ENCODE measurements around the gene DRC1.

DRC1 gene

DNA sequence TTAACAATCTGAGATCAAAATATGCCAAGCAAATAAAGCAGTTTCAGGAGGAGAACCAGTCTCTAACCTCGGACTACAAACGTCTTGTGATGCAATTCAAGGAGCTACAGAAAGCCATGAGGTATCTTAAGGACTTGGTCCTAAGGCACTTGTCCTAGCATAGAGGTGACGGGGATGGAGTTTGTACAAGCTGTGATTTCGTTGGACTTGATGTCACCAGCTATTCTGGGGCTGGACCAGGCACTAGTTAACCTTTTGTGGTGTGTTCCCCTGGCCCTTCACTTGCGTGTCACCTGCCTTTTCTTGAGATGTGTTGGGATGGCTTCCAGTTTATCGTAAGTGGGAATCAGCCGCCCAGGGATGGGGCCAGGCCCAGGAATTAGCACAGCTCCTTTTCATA, 42.5 kb downstream of the DRC1 start:
- Mint-ChIP-seq H3K9me3 (no peaks in the 10 kb centered on the region), H3K27ac (no peak overlapping the region), H3K4me3 (no peak overlapping the region), H3K36me3 (no peaks in the 10 kb centered on the region), H3K27me3 (peaks cover under 1 to 7% of the 10 kb centered on the region in 2 donors), H3K4me1 (no peaks in the 10 kb centered on the region)
- ATAC-seq (replicated peaks), result no peak
- DNase-seq, result no peak

GRCh38 chr2:26448651-26449050, 46.9 kb downstream of the DRC1 start:
- ATAC-seq (replicated peaks) (no peak), DNase-seq (no peak)
- Mint-ChIP-seq H3K4me3 (no peak overlapping the region), H3K27me3 (peaks cover 11 to 12% of the 10 kb centered on the region in 2 donors), H3K4me1 (no peaks in the 10 kb centered on the region), H3K36me3 (no peaks in the 10 kb centered on the region), H3K27ac (no peak overlapping the region), H3K9me3 (peaks cover 0 to 5% of the 10 kb centered on the region in 2 donors)

GRCh38 chr2:26449278-26450030, 47.7 kb downstream of the DRC1 start:
- Mint-ChIP-seq H3K27me3 (peaks cover 12 to 13% of the 10 kb centered on the region in 2 donors), H3K4me1 (no peaks in the 10 kb centered on the region), H3K4me3 (no peak overlapping the region), H3K9me3 (peaks cover 0 to 5% of the 10 kb centered on the region in 2 donors), H3K27ac (no peak overlapping the region), H3K36me3 (no peaks in the 10 kb centered on the region)
- ATAC-seq (replicated peaks), result no peak
- no peak for DNase-seq

DNA sequence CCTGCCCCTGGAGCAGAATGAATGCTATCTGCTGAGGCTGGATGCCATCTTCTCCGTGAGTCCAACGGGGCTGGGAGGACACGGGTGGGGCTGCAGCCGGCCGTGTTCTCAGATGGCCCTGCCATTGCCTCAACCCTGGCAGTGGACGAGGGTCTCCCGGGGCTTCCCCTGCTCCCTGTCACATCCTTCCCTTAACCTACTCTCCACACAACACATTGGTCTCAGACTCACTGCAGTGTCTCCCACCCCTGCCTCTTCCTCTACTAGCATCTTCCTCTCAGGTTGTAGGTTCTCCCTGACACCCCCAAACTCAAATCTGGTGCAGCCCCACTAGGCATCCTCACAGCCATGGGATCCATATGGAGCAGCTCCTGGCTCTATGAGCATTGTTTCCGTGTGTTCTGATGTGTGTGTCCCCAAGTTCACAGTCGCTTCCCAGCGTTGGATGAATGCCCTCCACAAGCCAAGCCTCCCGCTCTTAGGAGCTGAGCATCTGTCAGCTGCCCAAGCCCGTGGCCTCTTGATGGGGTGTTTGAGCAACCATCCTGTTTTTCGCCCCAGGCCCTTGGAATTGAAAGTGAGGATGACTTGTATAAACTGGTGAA, 48.4 kb downstream of the DRC1 start:
- H3K27ac Mint-ChIP-seq, result no peak overlapping the region
- no peaks in the 10 kb centered on the region for H3K4me1 Mint-ChIP-seq
- ATAC-seq (replicated peaks) (no peak), DNase-seq (no peak)
- peaks cover 12 to 13% of the 10 kb centered on the region in 2 donors for H3K27me3 Mint-ChIP-seq
- no peaks in the 10 kb centered on the region for H3K36me3 Mint-ChIP-seq
- H3K4me3 Mint-ChIP-seq, result no peak overlapping the region
- peaks cover 0 to 5% of the 10 kb centered on the region in 2 donors for H3K9me3 Mint-ChIP-seq

- Mint-ChIP-seq H3K9me3 (peaks cover 0 to 5% of the 10 kb centered on the region in 2 donors), H3K36me3 (no peaks in the 10 kb centered on the region), H3K4me1 (no peaks in the 10 kb centered on the region), H3K27ac (no peak overlapping the region), H3K27me3 (peaks cover 12 to 13% of the 10 kb centered on the region in 2 donors), H3K4me3 (no peak overlapping the region)
- ATAC-seq (replicated peaks), result no peak
- no peak for DNase-seq
Observed at GRCh38 chr2:26451700-26452099, 50.0 kb downstream of the DRC1 start.

GRCh38 chr2:26453421-26454329, 52.0 kb downstream of the DRC1 start:
- ATAC-seq (replicated peaks) (no peak), DNase-seq (no peak)
- Mint-ChIP-seq H3K9me3 (peaks cover 0 to 5% of the 10 kb centered on the region in 2 donors), H3K27me3 (peaks cover 7 to 13% of the 10 kb centered on the region in 2 donors), H3K4me1 (no peaks in the 10 kb centered on the region), H3K4me3 (no peak overlapping the region), H3K36me3 (no peaks in the 10 kb centered on the region), H3K27ac (no peak overlapping the region)

- no peak overlapping the region for H3K4me3 Mint-ChIP-seq
- no peaks in the 10 kb centered on the region for H3K4me1 Mint-ChIP-seq
- H3K27ac Mint-ChIP-seq, result no peak overlapping the region
- H3K9me3 Mint-ChIP-seq, result peaks cover 0 to 5% of the 10 kb centered on the region in 2 donors
- no peaks in the 10 kb centered on the region for H3K36me3 Mint-ChIP-seq
- peaks cover 6 to 13% of the 10 kb centered on the region in 2 donors for H3K27me3 Mint-ChIP-seq
- DNase-seq (no peak), ATAC-seq (replicated peaks) (no peak)
Observed at GRCh38 chr2:26454561-26455001, 52.9 kb downstream of the DRC1 start.

- no peaks in the 10 kb centered on the region for H3K4me1 Mint-ChIP-seq
- no peak overlapping the region for H3K4me3 Mint-ChIP-seq
- ATAC-seq (replicated peaks), result no peak
Observed at GRCh38 chr2:26455037-26455669, 53.4 kb downstream of the DRC1 start.

GRCh38 chr2:26455670-26456439, 54.1 kb downstream of the DRC1 start:
- Mint-ChIP-seq H3K27ac (no peak overlapping the region), H3K4me3 (no peak overlapping the region), H3K36me3 (no peaks in the 10 kb centered on the region), H3K4me1 (no peaks in the 10 kb centered on the region), H3K9me3 (peaks cover 0 to 5% of the 10 kb centered on the region in 2 donors), H3K27me3 (peaks cover 0 to 12% of the 10 kb centered on the region in 2 donors)
- no peak for DNase-seq
- no peak for ATAC-seq (replicated peaks)

More at GRCh38 chr2:26455037-26455669, 53.4 kb downstream of the DRC1 start:
- DNase-seq, result no peak
- Mint-ChIP-seq H3K36me3 (no peaks in the 10 kb centered on the region), H3K9me3 (peaks cover 0 to 5% of the 10 kb centered on the region in 2 donors), H3K27me3 (peaks cover 3 to 14% of the 10 kb centered on the region in 2 donors), H3K27ac (no peak overlapping the region)

DNA sequence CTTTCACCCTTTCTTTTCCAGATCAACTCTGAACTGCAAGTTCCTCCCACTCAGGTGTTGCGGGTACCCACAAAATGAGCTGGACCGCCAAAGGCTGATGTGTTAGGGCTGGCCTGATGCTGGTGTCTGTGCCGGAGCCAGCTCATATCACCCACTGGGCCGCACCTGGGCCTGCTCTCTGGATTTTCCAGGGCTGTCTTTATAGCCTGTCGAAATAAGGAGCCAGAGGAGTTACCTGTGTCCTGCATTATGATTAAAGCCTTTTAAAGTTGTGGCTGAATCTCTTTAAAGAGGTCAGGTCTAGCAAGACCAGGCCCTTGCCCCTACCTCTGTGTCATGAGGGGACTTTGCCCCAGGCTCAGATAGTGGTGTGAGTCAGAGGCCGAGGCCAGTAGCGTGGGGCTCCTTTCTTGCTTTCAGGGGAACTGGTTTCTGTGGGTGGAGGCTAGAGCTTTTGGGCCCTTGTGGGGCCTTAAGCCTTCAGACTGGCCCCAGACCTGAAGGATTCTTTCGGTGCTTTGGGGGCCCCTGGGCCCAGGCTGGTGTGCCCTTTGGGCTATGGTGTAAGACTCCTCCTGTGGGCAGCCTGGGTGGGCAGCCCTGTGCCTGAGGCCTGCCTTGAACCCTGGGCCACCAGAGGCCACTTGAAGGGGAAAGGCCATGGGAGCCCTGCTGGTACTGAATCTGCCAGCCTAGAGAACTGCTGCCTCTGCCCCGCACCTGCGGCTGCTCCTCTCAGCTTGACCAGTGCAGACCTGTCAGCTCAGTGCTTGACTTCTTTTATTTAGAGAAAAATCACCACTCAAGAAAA, 54.9 kb downstream of the DRC1 start:
- Mint-ChIP-seq H3K36me3 (no peaks in the 10 kb centered on the region), H3K4me3 (no peak overlapping the region), H3K4me1 (no peaks in the 10 kb centered on the region), H3K9me3 (peaks cover 0 to 1% of the 10 kb centered on the region in 2 donors), H3K27ac (no peak overlapping the region), H3K27me3 (peaks cover 0 to 12% of the 10 kb centered on the region in 2 donors)
- ATAC-seq (replicated peaks) (no peak), DNase-seq (no peak)

DNA sequence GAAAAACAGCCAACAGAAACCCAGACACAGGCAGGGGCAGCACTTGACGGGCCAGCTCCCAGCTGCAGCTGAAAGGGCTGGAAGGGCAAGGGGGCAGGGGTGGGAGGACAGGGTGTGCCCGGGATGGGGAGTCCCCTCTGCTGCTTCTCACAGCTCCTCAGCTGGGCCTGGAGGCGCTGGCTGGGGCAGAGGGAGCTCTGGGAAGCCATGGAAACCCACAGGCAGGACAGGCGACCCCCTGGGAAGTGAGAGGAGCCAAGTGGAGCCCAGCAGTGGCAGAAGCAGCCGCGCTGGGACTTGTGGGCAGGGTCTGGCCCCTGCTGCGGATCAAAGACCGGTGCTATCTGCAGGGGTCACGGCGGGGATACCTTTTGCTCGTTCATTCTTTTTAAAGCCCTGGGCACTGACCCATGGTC, 55.5 kb downstream of the DRC1 start:
- H3K9me3 Mint-ChIP-seq, result no peaks in the 10 kb centered on the region
- no peak overlapping the region for H3K4me3 Mint-ChIP-seq
- no peaks in the 10 kb centered on the region for H3K4me1 Mint-ChIP-seq
- ATAC-seq (replicated peaks), result no peak
- H3K27me3 Mint-ChIP-seq, result peaks cover 0 to 12% of the 10 kb centered on the region in 2 donors
- DNase-seq, result no peak
- no peaks in the 10 kb centered on the region for H3K36me3 Mint-ChIP-seq
- no peak overlapping the region for H3K27ac Mint-ChIP-seq

DNA sequence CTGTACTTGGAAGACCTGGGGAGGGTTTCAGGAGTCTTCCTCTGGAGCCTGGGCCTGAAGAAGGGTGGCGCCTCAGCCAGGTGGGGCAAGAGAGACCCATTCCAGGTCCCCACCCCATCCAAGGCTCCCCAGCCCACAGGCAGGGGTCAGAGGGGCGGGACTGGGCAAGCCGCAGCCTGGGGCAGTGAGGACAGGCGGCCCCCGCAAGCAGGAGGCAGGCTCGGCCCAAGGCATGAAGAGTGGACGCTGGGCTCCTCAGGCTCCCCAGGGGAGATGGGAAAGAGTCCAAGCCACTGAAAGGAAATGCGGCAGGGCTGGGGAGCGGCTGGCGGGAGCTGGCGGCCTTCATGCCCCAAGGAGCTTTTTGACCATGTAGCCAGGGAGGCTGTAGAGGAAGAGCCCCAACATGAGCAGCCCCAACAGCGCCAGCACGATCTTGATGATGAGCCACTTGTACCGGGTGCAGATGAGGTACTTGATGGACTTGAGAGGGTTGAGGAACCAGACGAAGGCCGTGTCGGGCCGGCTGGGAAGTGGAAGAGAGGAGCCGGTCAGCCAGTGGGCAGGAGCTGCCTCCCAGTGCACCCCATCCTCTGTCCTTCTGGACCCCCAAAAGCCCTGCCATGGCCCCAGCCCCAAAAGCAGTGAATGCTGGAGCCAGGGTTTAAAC, 56.1 kb downstream of the DRC1 start:
- ATAC-seq (replicated peaks), result no peak
- H3K36me3 Mint-ChIP-seq, result no peaks in the 10 kb centered on the region
- no peak overlapping the region for H3K4me3 Mint-ChIP-seq
- H3K9me3 Mint-ChIP-seq, result no peaks in the 10 kb centered on the region
- peaks cover 0 to 12% of the 10 kb centered on the region in 2 donors for H3K27me3 Mint-ChIP-seq
- DNase-seq, result no peak
- H3K27ac Mint-ChIP-seq, result no peak overlapping the region
- H3K4me1 Mint-ChIP-seq, result no peaks in the 10 kb centered on the region

Measured in stimulated activated naive B cell treated with anti-CD40 and anti-IgM and Interleukin-4, amounts not matched to agents 10 μg/mL and 1 μg/mL and 100 μg/mL, for 72 hours (primary cell).